GM18873 (cell line): ENCODE measurements around the gene CCDC159.
"Not testable (repeated sequence)": the region's sequence is repeated elsewhere in the genome, so short reads cannot be mapped to it uniquely, and the experiment has no call there.

ENCODE experiments used
- ATAC-seq: cut with Tn5 transposase; IDR thresholded peaks from one replicate; pipeline ENCODE4 v1.9.1; 2021; ENCODE audit warnings: mild to moderate bottlenecking, moderate library complexity, moderate number of reproducible peaks; ENCODE audit not compliant: unreplicated experiment, low FRiP score

CCDC159 gene

DNA sequence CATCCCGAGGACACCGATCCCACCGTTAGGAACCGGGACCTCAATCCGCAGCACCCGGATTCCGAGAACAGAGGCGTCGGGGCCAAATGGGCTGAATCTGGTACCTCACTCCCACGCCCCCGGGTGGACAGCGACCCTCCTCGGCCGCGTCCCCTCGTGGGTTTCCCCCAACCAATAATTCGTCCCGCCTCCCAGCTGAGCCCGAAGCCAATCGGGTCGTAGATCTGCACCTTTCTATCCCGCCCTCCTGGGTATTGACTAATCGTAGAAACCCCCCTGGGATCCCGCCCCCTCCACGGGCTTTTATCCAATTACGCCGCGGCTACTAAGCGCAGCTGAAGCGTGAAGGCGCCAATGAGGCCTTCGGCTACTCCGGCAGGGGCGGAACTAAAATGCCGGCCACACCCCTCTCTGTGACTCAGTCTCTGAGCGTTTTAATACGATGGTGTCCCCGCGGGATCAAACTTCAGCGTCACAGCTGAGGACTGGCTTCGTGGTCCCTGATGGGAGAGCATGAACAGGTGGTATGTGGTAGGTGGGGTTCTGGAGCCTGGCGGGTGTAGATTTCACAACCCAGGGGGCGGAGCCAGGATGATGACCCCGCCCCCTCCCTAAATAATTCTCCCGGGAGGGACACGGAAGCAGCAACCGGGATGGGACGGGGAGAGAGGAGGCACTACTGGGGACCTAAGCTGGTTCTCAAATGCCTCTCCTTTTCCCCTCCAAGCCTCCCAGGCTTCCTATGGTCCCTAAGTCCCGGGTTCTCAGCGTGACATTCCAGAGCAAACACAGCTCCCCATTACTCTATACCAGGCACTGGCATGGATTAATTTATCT is at the start of gene CCDC159, which contains the start of gene TMEM205:
TSS of gene CCDC159 (plus strand) at position 416 of the 837 bp plus-strand sequence. CDS start at position 504, 88 bp downstream.
TSS of gene TMEM205 (minus strand) at position 165 of the 837 bp plus-strand sequence. CDS start 649 bp downstream, outside the sequence.
- ATAC-seq = peak; percentile 87

DNA sequence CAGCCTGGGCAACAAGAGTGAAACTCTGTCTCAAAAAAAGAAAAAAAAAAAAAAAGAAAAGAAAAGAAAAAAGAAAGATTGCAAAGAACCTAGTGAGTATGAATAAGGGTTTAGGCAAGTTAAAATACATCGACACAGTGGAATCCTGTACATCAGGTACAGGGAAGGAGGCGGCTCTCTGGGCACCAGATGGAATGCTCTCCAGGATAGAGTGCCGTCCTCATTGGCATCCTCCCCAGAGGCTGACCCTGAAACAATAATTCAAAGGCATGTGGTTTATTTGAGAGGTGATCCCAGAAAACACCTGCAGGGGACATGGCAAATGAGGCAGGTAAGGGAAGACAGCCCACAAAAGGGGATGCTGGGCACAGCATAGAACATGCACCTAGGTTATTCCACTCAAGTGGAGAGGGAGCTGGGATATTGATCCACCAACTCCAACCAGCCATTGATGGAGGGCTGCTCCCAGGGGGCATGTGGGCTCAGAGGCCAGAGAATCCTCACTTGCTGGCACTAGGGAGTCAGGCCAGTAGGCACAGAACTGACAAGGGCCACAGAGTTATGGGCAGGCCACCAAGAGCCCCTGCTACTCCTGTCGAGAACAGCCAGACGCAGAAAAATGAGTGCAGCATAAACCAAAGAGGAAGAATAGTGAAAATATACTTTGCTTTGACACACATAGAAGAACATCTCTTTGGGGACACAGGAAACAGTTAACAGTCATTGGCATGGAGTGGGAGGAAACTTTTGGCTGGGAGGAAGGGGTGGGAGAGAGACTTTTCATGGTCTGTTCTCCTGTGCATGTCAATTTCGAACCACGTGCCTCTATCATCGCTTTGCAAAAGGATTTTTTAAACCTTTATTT is 46.1 kb upstream of the CCDC159 start:
- no peak for ATAC-seq

- ATAC-seq = no peak
These were observed 45.6 kb upstream of the CCDC159 start for GRCh38 chr19:11300811-11301120.

DNA sequence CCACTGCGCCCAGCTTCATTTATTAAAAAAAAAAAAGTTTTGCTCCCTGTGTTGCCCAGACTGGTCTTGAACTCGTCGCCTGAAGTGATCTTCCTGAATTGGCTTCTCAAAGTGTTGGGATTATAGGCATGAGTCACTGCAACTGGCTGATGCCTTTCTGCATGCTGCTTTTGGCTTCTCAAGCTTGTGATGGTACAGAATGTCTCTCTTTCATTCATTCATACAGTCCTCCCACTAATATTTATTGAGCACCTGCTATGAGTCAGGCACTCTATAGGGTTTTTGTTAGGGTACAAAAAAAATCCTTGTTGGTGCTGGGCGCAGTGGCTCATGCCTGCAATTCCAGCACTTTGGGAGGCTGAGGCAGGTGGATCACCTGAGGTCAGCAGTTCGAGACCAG is 41.4 kb upstream of the CCDC159 start:
- ATAC-seq = no peak

DNA sequence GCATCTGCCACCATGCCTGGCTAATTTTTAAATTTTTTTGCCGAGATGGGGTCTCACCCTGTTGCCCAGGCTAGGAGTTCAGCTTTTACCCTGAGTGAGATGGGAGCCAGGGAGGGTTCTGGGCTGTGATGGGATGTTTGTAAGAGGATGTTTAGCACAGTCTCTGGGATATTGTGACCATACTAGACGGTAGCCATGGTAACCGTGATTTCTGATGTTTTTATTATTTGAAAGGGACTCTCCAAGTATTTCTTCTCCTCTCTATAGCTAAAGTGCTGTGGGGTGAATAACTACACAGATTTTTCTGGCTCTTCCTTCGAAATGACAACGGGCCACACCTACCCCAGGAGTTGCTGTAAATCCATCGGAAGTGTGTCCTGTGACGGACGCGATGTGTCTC is 40.0 kb upstream of the CCDC159 start:
- no peak for ATAC-seq

DNA sequence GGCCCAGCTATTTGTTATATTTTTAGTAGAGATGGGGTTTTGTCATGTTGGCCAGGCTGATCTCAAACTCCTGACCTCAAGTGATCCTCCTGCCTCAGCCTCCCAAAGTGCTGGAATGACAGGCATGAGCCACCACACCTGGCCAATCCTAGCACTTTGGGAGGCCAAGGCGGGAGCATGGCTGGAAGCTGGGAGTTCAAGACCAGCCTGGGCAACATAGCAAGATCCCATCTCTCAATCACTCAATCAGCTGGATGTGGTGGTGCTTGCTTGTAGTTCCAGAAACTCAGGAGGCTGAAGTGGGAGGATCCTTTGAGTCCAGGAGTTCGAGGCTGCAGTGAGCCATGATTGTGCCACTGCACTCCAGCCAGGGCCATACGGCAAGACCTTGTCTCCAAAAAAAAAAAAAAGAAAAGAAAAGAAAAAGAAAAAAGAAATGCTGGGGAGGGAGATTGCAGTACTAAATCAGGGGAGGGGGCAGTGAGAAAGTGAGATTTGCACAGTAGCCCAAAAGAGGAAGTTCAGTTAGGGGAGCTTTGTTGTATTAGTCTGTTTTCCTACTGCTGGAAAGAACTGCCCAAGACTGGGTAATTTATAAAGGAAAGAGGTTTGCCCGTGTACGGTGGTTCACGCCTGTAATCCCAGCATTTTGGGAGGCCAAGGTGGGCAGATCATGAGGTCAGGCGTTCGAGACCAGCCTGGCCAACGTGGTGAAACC is 25.9 kb upstream of the CCDC159 start:
- not testable (repeated sequence) for ATAC-seq

GRCh38 chr19:11321191-11322126 is 24.9 kb upstream of the CCDC159 start:
- no peak for ATAC-seq

DNA sequence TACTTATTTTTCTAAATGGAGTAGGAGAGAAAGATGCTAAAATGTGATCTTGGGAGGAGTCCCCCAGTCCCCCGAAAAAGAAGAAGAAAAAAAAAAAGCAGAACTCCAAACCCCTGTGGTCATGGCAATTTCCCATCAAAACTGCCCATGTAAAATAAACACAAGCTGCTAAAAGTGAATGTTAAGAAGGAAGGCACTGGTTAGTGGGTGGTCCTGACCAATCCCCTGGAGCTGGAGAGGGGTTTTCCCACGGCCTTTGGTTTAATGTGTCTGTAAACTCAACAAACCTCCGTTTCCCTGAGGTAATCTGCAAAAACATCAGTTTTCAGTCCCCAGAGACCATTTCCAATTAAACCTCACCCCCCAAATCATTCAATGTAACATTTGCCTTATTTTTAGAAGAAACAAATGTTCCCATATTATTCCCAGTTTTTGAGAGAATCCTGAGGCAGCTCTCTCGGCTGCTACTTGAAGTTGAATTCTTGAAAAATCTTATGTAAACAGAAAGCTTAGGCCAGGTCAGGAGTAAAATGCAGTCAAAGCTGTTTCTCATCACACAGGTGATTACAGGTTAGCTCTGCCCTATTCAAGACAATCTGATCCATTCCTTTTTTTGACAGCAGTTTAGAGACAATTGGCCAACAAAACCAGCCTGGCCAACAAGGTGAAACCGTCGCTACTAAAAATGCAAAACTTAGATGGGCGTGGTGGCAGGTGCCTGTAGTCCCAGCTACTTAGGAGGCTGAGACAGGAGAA is 23.9 kb upstream of the CCDC159 start:
- ATAC-seq = no peak

DNA sequence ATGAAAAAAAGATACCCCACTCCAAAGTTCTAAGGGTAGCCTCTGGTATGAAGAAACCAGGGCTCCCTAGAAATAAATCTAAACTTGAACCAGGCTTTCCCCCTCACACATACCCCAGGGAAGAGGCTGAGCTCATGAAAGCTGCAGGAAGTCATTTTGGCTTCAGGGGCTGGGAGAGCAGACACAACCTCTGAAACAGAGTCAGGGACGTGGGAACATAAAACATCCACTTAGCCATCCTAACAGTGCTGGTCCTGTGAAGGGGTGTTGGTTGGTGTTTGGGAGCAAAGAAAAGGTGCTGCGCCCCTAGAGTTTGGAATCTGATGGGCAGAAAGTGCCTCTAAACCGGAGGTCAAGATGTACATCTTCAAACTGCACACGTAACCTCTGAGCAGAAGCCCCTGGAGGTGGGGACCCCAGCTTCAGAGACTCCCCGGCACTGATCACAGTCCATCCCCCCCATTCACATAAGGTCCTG is 22.7 kb upstream of the CCDC159 start:
- ATAC-seq = no peak

DNA sequence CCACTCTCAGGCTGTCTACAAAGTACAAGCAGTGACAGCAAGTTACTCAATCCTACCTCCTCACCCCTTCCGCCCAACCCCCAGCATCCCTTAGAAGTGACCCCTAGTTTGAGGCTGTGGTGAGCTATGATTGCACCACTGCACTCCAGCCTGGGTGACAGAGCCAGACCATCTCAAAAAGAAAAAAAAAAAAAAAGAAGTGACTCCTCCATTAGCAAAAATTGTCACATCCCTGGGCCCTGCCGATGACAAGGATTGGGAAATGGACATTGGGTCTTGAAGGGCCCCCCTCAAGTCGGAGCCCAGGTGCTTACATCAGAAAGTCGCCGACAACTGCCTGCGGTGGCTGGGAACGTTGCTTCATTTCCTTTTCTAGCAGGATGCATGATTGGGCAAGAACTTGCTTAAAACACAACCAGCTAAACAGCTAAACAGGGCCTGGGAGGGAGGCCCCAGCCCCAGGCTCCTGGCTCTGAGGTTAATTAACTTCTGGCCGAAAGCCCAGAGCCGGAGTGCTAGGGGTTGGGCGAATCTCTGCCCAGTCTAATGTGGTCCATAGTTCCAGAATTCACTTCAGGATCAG is 22.1 kb upstream of the CCDC159 start:
- ATAC-seq = no peak

GRCh38 chr19:11324748-11325389 is 21.4 kb upstream of the CCDC159 start:
- no peak for ATAC-seq

DNA sequence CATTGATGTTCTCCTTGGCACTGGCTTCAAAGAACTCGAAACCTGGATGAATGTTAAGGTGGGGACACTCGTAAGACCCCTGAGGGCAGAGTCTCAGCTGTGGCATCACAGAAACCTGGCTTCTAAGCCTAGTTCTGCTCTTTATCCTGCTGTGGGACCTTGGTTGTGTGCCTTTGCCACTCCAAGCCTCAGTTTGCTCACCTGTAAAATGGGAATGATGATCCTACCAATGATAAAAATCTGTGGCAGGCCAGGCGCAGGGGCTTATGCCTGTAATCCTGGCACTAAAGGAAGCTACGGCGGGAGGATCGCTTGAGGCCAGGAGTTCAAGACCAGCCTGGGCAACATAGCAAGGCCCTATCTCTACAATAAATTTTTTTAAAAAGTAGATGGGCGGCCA is 20.8 kb upstream of the CCDC159 start:
- no peak for ATAC-seq

- ATAC-seq = no peak
These were observed 16.2 kb upstream of the CCDC159 start for GRCh38 chr19:11330127-11330526.

GRCh38 chr19:11331502-11331901 is 14.8 kb upstream of the CCDC159 start:
- no peak for ATAC-seq

- no peak for ATAC-seq
These were observed 13.5 kb upstream of the CCDC159 start for GRCh38 chr19:11332822-11333221.

DNA sequence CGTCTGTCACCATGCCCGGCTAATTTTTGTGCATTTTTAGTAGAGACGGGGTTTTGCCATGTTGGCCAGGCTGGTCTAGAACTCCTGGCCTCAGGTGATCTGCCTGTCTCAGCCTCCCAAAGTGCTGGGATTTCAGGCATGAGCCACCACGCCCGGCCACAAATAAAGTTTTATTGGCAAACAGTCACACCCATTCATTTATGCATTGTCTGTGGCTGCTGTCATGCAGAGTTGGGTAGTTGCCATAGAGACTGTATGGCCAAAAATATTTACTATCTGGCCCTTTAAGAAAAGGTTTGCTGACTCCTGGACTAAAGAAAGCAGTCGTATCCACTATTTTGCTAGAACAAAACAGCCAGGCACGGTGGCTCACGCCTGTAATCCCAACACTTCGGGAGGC is 12.5 kb upstream of the CCDC159 start:
- not testable (repeated sequence) for ATAC-seq

- ATAC-seq = no peak
These were observed 10.7 kb upstream of the CCDC159 start for GRCh38 chr19:11335449-11336146.
